ENCODE results near the gene SV2B.

SV2B gene

GRCh38 chr15:91203619-91204203 lies 103.7 kb downstream of the SV2B start:
- Histone ChIP-seq H4K20me1 (ENCODE audit: low read depth, low read length) (no peaks in the 10 kb centered on the region), H3K9me2 (replicated peaks; ENCODE audit: insufficient read depth, low read length) (no peaks in the 10 kb centered on the region), H3F3A (ENCODE audit: insufficient read depth) (no peaks in the 10 kb centered on the region), H3K4me3 (ENCODE audit: insufficient read depth, low read length, poor library complexity, severe bottlenecking) (no peak overlapping the region), H3K27me3 (ENCODE audit: low read length) (no peaks in the 10 kb centered on the region), H3K36me3 (ENCODE audit: low read length) (no peaks in the 10 kb centered on the region), H2AFZ (ENCODE audit: low read depth, low read length, severe bottlenecking) (no peak overlapping the region), H3K79me2 (ENCODE audit: insufficient read depth, low read length) (no peaks in the 10 kb centered on the region), H3K4me2 (ENCODE audit: low read depth, low read length, poor library complexity, severe bottlenecking) (no peak overlapping the region), H3K9ac (ENCODE audit: low read length) (no peak overlapping the region), H3K9me3 (ENCODE audit: insufficient read depth, low read length) (no peaks in the 10 kb centered on the region), H3K27ac (ENCODE audit: low read depth, low read length) (no peak overlapping the region)
- TF ChIP-seq CTCF (IDR thresholded peaks at IDR 0.05; ENCODE audit: insufficient read depth, low read length, poor library complexity, severe bottlenecking) = no peak
- no peak for TF ChIP-seq EZH2phosphoT487 (conservative IDR thresholded peaks at IDR 0.05; ENCODE audit: low read length)

- Histone ChIP-seq H3K36me3 (ENCODE audit: low read length) (no peaks in the 10 kb centered on the region), H3K27ac (ENCODE audit: low read depth, low read length) (no peak overlapping the region), H4K20me1 (ENCODE audit: low read depth, low read length) (no peaks in the 10 kb centered on the region), H3K9me2 (replicated peaks; ENCODE audit: insufficient read depth, low read length) (no peaks in the 10 kb centered on the region), H3K9ac (ENCODE audit: low read length) (no peak overlapping the region), H2AFZ (ENCODE audit: low read depth, low read length, severe bottlenecking) (no peak overlapping the region), H3K27me3 (ENCODE audit: low read length) (no peaks in the 10 kb centered on the region), H3F3A (ENCODE audit: insufficient read depth) (no peaks in the 10 kb centered on the region), H3K4me2 (ENCODE audit: low read depth, low read length, poor library complexity, severe bottlenecking) (no peak overlapping the region), H3K9me3 (ENCODE audit: insufficient read depth, low read length) (no peaks in the 10 kb centered on the region), H3K79me2 (ENCODE audit: insufficient read depth, low read length) (no peaks in the 10 kb centered on the region), H3K4me3 (ENCODE audit: insufficient read depth, low read length, poor library complexity, severe bottlenecking) (no peak overlapping the region)
- TF ChIP-seq CTCF (IDR thresholded peaks at IDR 0.05; ENCODE audit: insufficient read depth, low read length, poor library complexity, severe bottlenecking) = no peak
- no peak for TF ChIP-seq EZH2phosphoT487 (conservative IDR thresholded peaks at IDR 0.05; ENCODE audit: low read length)
Observed at GRCh38 chr15:91208371-91208770, 108.3 kb downstream of the SV2B start.

GRCh38 chr15:91209318-91209717 lies 109.3 kb downstream of the SV2B start:
- H3F3A ChIP-seq (ENCODE audit: insufficient read depth) = no peaks in the 10 kb centered on the region
- no peaks in the 10 kb centered on the region for H3K9me2 ChIP-seq (replicated peaks; ENCODE audit: insufficient read depth, low read length)
- H3K4me2 ChIP-seq (ENCODE audit: low read depth, low read length, poor library complexity, severe bottlenecking) = no peak overlapping the region
- H3K27me3 ChIP-seq (ENCODE audit: low read length) = no peaks in the 10 kb centered on the region
- H3K27ac ChIP-seq (ENCODE audit: low read depth, low read length) = no peak overlapping the region
- no peaks in the 10 kb centered on the region for H3K36me3 ChIP-seq (ENCODE audit: low read length)
- H3K9ac ChIP-seq (ENCODE audit: low read length) = no peak overlapping the region
- no peaks in the 10 kb centered on the region for H3K79me2 ChIP-seq (ENCODE audit: insufficient read depth, low read length)
- H4K20me1 ChIP-seq (ENCODE audit: low read depth, low read length) = no peaks in the 10 kb centered on the region
- no peak overlapping the region for H3K4me3 ChIP-seq (ENCODE audit: insufficient read depth, low read length, poor library complexity, severe bottlenecking)
- TF ChIP-seq EZH2phosphoT487 (conservative IDR thresholded peaks at IDR 0.05; ENCODE audit: low read length) (no peak), CTCF (IDR thresholded peaks at IDR 0.05; ENCODE audit: insufficient read depth, low read length, poor library complexity, severe bottlenecking) (no peak)
- H2AFZ ChIP-seq (ENCODE audit: low read depth, low read length, severe bottlenecking) = no peak overlapping the region
- H3K9me3 ChIP-seq (ENCODE audit: insufficient read depth, low read length) = no peaks in the 10 kb centered on the region

Measured in SU-DHL-6 (cell line).